ENCODE measurements around the gene ABLIM1. TPM values are rescaled to one million over a fixed set of nuclear protein-coding genes. Genes with fewer than 3 reads are reported as not detected.
A peak's percentile ranks its signal among the peaks of the same experiment; 100 is the strongest.

Gene ABLIM1
- total RNA-seq, 4 donors from 2014 or later: 185 to 345 (median 304) TPM

DNA sequence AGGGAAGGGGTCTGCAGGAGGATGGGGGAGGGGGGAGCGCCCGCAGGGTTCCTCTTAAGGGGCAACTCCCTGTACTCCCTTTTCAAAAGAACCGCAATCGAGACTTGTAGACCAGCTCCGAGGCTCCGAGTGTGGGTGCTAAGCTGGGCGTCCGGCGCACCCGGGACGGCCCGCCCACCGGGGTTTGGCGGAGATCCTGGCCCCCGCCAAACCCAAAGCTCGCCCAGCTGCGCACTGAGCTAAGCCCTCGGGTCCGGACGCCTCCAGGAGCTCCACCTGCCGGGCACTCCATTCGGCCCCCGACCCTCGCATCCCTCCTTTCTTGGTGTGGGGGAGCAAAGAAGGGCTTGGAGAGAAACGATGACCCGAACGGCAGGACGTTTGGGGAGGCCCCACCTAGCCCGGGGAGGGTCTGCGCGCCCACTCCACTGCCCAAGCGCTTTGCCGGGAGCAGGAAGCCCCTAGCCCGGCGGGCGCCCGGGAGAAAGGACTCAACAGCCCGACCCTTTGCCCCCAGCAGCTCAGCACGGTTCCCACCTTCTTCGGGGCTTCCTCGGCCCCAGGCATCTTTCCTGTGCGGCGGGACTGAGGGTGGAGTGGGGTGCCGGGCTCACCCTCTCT, 254.4 kb downstream of the ABLIM1 start:
- WGBS, 2 donors: 0% methylated on average over 2 to 9 of the region's 44 CpGs
- TF ChIP-seq, protein P1, sequence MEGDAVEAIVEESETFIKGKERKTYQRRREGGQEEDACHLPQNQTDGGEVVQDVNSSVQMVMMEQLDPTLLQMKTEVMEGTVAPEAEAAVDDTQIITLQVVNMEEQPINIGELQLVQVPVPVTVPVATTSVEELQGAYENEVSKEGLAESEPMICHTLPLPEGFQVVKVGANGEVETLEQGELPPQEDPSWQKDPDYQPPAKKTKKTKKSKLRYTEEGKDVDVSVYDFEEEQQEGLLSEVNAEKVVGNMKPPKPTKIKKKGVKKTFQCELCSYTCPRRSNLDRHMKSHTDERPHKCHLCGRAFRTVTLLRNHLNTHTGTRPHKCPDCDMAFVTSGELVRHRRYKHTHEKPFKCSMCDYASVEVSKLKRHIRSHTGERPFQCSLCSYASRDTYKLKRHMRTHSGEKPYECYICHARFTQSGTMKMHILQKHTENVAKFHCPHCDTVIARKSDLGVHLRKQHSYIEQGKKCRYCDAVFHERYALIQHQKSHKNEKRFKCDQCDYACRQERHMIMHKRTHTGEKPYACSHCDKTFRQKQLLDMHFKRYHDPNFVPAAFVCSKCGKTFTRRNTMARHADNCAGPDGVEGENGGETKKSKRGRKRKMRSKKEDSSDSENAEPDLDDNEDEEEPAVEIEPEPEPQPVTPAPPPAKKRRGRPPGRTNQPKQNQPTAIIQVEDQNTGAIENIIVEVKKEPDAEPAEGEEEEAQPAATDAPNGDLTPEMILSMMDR (IDR thresholded peaks at IDR 0.05): peak in 1 of 6 experiments; percentile 19
- TF ChIP-seq POLR2A (IDR thresholded peaks at IDR 0.05): no peak
- DNase-seq: no peak
- Histone ChIP-seq H3K27ac (peak overlapping the region; percentile 76 to 87 (median 80)), H3K9me3 (no peaks in the 10 kb centered on the region), H3K4me3 (peak overlapping the region; percentile 67 to 77 (median 73)), H3K27me3 (peaks cover 0 to 27% (median 0%) of the 10 kb centered on the region in 4 donors), H3K4me1 (peaks cover 3 to 69% (median 20%) of the 10 kb centered on the region in 3 donors), H3K36me3 (no peaks in the 10 kb centered on the region)
- intact Hi-C loops (cut with DNase I): no loop called here

GRCh38 chr10:114402871-114403540, 255.1 kb downstream of the ABLIM1 start:
- Histone ChIP-seq H3K36me3 (no peaks in the 10 kb centered on the region), H3K4me1 (peaks cover 3 to 75% (median 27%) of the 10 kb centered on the region in 3 donors), H3K27ac (peak overlapping the region; percentile 76 to 87 (median 80)), H3K27me3 (peaks cover 0 to 27% (median 0%) of the 10 kb centered on the region in 4 donors), H3K9me3 (no peaks in the 10 kb centered on the region), H3K4me3 (peak overlapping the region; percentile 67 to 77 (median 73))
- WGBS, 2 donors: 5 to 16% methylated on average over 14 to 17 of the region's 17 CpGs
- DNase-seq: no peak
- no peak for TF ChIP-seq POLR2A (IDR thresholded peaks at IDR 0.05)
- TF ChIP-seq, protein P1 (IDR thresholded peaks at IDR 0.05): no peak
- intact Hi-C loops (cut with DNase I): no loop called here

DNA sequence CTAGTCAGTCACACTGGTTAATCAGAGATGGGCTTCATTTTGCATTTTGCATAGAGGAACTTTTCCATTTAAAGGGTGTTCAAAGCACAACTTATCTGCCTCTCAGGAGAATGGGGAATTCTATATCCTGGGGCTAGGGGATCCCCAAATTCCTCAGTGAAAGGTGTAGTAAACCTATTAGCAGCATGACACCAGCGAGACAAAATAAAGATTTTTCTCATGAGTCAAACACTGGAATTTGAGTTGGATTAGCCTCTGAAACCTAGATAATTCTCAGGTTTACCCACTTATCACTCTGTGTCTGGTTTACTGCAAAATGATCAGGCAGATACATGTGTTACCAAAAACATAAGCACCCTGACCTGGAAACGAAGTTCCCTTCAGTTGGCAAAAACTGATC, 255.8 kb downstream of the ABLIM1 start:
- Histone ChIP-seq H3K36me3 (no peaks in the 10 kb centered on the region), H3K4me3 (peak overlapping the region in 2 of 4 donors; percentile 67 to 72), H3K4me1 (peaks cover 3 to 83% (median 34%) of the 10 kb centered on the region in 3 donors), H3K27ac (peak overlapping the region in 2 of 4 donors; percentile 78 to 87), H3K9me3 (no peaks in the 10 kb centered on the region), H3K27me3 (peaks cover 0 to 27% (median 0%) of the 10 kb centered on the region in 4 donors)
- intact Hi-C loops (cut with DNase I): no loop called here
- TF ChIP-seq, protein P1 (IDR thresholded peaks at IDR 0.05): no peak
- TF ChIP-seq POLR2A (IDR thresholded peaks at IDR 0.05): no peak
- 23 to 36% methylated on average over 2 of the region's 2 CpGs for WGBS, 2 donors
- no peak for DNase-seq

DNA sequence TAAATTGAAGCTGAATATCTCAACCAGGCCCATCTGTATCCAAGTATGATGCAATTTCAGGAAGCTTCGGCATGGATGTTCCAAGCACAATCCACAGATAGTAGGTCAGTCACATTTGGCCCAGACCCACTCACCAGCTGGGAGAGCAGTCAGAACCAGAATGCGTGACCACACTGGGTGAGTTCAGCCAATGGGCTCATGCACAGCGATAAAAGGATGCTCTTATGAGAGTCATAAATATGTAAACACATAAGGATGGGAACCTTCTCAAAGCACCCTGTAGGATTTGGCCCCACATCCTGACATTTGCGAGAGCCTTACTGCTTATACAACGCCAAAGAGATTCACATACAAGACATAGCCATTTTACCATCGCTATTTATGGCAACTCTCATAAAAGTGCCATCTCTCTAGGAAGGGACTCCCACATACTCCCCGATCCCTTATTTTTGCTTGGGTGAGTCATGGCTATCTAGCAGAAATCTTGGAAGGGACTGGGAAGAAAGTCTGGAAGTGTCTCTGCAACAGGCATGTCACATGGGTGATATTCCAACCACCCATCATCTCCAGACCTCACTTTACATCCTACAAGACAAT, 256.8 kb downstream of the ABLIM1 start:
- Histone ChIP-seq H3K9me3 (no peaks in the 10 kb centered on the region), H3K4me1 (peaks cover 3 to 92% (median 40%) of the 10 kb centered on the region in 3 donors), H3K4me3 (no peak overlapping the region), H3K27me3 (peaks cover 0 to 27% (median 0%) of the 10 kb centered on the region in 4 donors), H3K27ac (peak overlapping the region in 3 of 4 donors; percentile 67 to 87 (median 78)), H3K36me3 (no peaks in the 10 kb centered on the region)
- no peak for DNase-seq
- 64 to 69% methylated on average over 7 of the region's 7 CpGs for WGBS, 2 donors
- intact Hi-C loops (cut with DNase I): no loop called here
- TF ChIP-seq POLR2A (IDR thresholded peaks at IDR 0.05): no peak
- TF ChIP-seq, protein P1 (IDR thresholded peaks at IDR 0.05): no peak

DNA sequence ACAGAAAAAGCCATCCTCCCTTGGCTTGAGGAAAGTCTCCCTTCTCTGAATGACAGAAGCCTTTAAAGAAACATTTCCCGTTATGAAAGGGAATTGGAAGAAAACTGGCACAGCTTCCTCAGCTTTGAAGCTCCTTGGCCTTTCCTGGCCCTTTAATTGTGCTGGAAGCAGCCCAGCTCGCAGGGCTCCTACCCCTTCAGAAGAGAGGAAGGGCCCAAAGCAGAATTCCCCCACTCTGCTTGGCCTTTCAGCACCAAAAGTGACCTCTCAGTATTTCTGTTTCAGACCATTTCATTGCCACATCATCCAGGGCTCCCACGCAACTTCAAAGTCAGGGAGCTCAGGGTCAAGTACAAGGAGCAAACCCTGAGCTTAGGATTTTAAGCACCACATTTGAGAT, 258.0 kb downstream of the ABLIM1 start:
- Histone ChIP-seq H3K4me1 (peaks cover 3 to 92% (median 41%) of the 10 kb centered on the region in 3 donors), H3K27ac (peak overlapping the region in 3 of 4 donors; percentile 3 to 87 (median 78)), H3K27me3 (peaks cover 0 to 26% (median 0%) of the 10 kb centered on the region in 4 donors), H3K9me3 (no peaks in the 10 kb centered on the region), H3K4me3 (no peak overlapping the region), H3K36me3 (no peaks in the 10 kb centered on the region)
- DNase-seq: no peak
- WGBS, 2 donors: 41 to 49% methylated on average over 2 of the region's 3 CpGs
- intact Hi-C loops (cut with DNase I): no loop called here
- TF ChIP-seq, protein P1 (IDR thresholded peaks at IDR 0.05): no peak
- no peak for TF ChIP-seq POLR2A (IDR thresholded peaks at IDR 0.05)
